SU-DHL-6 (cell line): ENCODE results near the gene DYSF.

Experiments
- H2AFZ ChIP-seq: fragments of 200-600 bp; sonication (generic); 2 replicates; pipeline ENCODE4 v1.6.1; 2014; ENCODE audit warnings: low read depth, mild to moderate bottlenecking, moderate library complexity, mixed read lengths, antibody characterized with exemption, low read length; ENCODE audit not compliant: severe bottlenecking
- H3F3A ChIP-seq: fragments of 200-600 bp; shearing (Covaris generic); 2 replicates; pipeline ENCODE4 v1.6.0; 2016; ENCODE audit warnings: antibody characterized with exemption, mild to moderate bottlenecking; ENCODE audit not compliant: insufficient read depth
- H3K27ac ChIP-seq: fragments of 200-600 bp; sonication (generic); 2 replicates; pipeline ENCODE4 v1.5.1; 2016; ENCODE audit warnings: low read depth, mild to moderate bottlenecking, low read length, moderate library complexity, mixed read lengths
- H3K27me3 ChIP-seq: fragments of 200-600 bp; sonication (generic), shearing (Covaris generic); 2 replicates; pipeline ENCODE4 v1.6.0; 2014; ENCODE audit warnings: mild to moderate bottlenecking, low read length
- H3K36me3 ChIP-seq: fragments of 200-600 bp; sonication (generic); 2 replicates; pipeline ENCODE4 v1.6.1; 2014; ENCODE audit warnings: mild to moderate bottlenecking, low read length, mixed read lengths
- H3K4me2 ChIP-seq: fragments of 300-600, 200-600 bp; shearing (Covaris generic), sonication (generic); 2 replicates; pipeline ENCODE4 v1.6.0; 2014; ENCODE audit warnings: low read length, low read depth, mild to moderate bottlenecking; ENCODE audit not compliant: poor library complexity, severe bottlenecking
- H3K4me3 ChIP-seq: fragments of 200-600 bp; sonication (generic); 2 replicates; pipeline ENCODE4 v1.5.1; 2014; ENCODE audit warnings: antibody characterized with exemption, low read length, mild to moderate bottlenecking, mixed read lengths; ENCODE audit not compliant: insufficient read depth, poor library complexity, severe bottlenecking
- H3K79me2 ChIP-seq: fragments of 200-600 bp; sonication (generic); 2 replicates; pipeline ENCODE4 v1.6.1; 2014; ENCODE audit warnings: mild to moderate bottlenecking, low read length, moderate library complexity; ENCODE audit not compliant: insufficient read depth
- H3K9ac ChIP-seq: fragments of 200-600 bp; sonication (generic); 2 replicates; pipeline ENCODE4 v1.7.0; 2014; ENCODE audit warnings: mild to moderate bottlenecking, low read length
- H3K9me2 ChIP-seq: fragments of 200-600 bp; sonication (generic); replicated peaks from 2 replicates; pipeline ENCODE4 v1.6.1; 2014; ENCODE audit warnings: low read length; ENCODE audit not compliant: insufficient read depth
- H3K9me3 ChIP-seq: fragments of 200-600 bp; sonication (generic); 2 replicates; pipeline ENCODE4 v1.6.1; 2014; ENCODE audit warnings: low read length, mixed read lengths; ENCODE audit not compliant: insufficient read depth
- H4K20me1 ChIP-seq: fragments of 200-600 bp; sonication (generic); 2 replicates; pipeline ENCODE4 v1.6.1; 2014; ENCODE audit warnings: low read depth, mild to moderate bottlenecking, antibody characterized with exemption, low read length, moderate library complexity, mixed read lengths
- CTCF ChIP-seq: fragments of 200-600 bp; sonication (generic); IDR thresholded peaks from one replicate; pipeline ENCODE4 v1.5.1; 2017; ENCODE audit warnings: antibody characterized with exemption, mild to moderate bottlenecking, low read length, moderate library complexity; ENCODE audit not compliant: insufficient read depth, poor library complexity, severe bottlenecking
- EZH2phosphoT487 ChIP-seq: fragments of 200-600 bp; sonication (generic), shearing (Covaris generic); conservative IDR thresholded peaks from 2 replicates; pipeline ENCODE4 v1.6.1; 2018; ENCODE audit warnings: mild to moderate bottlenecking, antibody characterized with exemption, low read length, moderate library complexity, mixed read lengths

The DYSF gene

GRCh38 chr2:71559828-71560637 lies 106.7 kb downstream of the DYSF start:
- H3K79me2 ChIP-seq, result no peaks in the 10 kb centered on the region
- no peak overlapping the region for H3K27ac ChIP-seq
- no peaks in the 10 kb centered on the region for H3K36me3 ChIP-seq
- no peak overlapping the region for H2AFZ ChIP-seq
- no peak overlapping the region for H3K4me3 ChIP-seq
- no peaks in the 10 kb centered on the region for H3K9me3 ChIP-seq
- H3F3A ChIP-seq, result no peaks in the 10 kb centered on the region
- H3K27me3 ChIP-seq, result no peaks in the 10 kb centered on the region
- H3K9me2 ChIP-seq, result no peaks in the 10 kb centered on the region
- TF ChIP-seq EZH2phosphoT487, result no peak
- no peak for TF ChIP-seq CTCF
- H3K4me2 ChIP-seq, result no peak overlapping the region
- no peak overlapping the region for H3K9ac ChIP-seq
- no peaks in the 10 kb centered on the region for H4K20me1 ChIP-seq

GRCh38 chr2:71560638-71561011 lies 107.3 kb downstream of the DYSF start:
- Histone ChIP-seq H3K9me3 (no peaks in the 10 kb centered on the region), H3K4me3 (no peak overlapping the region), H3K36me3 (no peaks in the 10 kb centered on the region), H3K4me2 (no peak overlapping the region), H3F3A (no peaks in the 10 kb centered on the region), H3K9ac (no peak overlapping the region), H2AFZ (no peak overlapping the region), H3K79me2 (no peaks in the 10 kb centered on the region), H4K20me1 (no peaks in the 10 kb centered on the region), H3K9me2 (no peaks in the 10 kb centered on the region), H3K27ac (no peak overlapping the region), H3K27me3 (no peaks in the 10 kb centered on the region)
- TF ChIP-seq EZH2phosphoT487 (no peak), CTCF (no peak)

GRCh38 chr2:71561441-71562267 lies 108.3 kb downstream of the DYSF start:
- Histone ChIP-seq H2AFZ (no peak overlapping the region), H3K4me2 (no peak overlapping the region), H3K4me3 (no peak overlapping the region), H3K27ac (no peak overlapping the region), H4K20me1 (no peaks in the 10 kb centered on the region), H3K36me3 (no peaks in the 10 kb centered on the region), H3K79me2 (no peaks in the 10 kb centered on the region), H3K9me3 (no peaks in the 10 kb centered on the region), H3K9me2 (no peaks in the 10 kb centered on the region), H3K27me3 (no peaks in the 10 kb centered on the region), H3F3A (no peaks in the 10 kb centered on the region), H3K9ac (no peak overlapping the region)
- no peak for TF ChIP-seq CTCF
- TF ChIP-seq EZH2phosphoT487, result no peak
